ENCODE measurements around the gene CLSTN2. TPM values are rescaled to one million over a fixed set of nuclear protein-coding genes. Genes with fewer than 3 reads are reported as not detected.

The CLSTN2 gene
- total RNA-seq, 1 experiment from 2014 or later, result not detected

- BruUV-seq (replicated peaks), result no TSS peak
- H3K27ac ChIP-seq (ENCODE audit: low read length), result no peak overlapping the region
- intact Hi-C loops (cut with micrococcal nuclease), result no loop called here
Measured at GRCh38 chr3:140238646-140239314, 303.8 kb downstream of the CLSTN2 start.

GRCh38 chr3:140242818-140243276, 307.9 kb downstream of the CLSTN2 start:
- Histone ChIP-seq H4K20me1 (ENCODE audit: low read length) (no peaks in the 10 kb centered on the region), H3F3A (ENCODE audit: low read length, unreplicated experiment) (no peaks in the 10 kb centered on the region), H3K36me3 (ENCODE audit: low read depth, low read length) (no peaks in the 10 kb centered on the region), H3K27me3 (ENCODE audit: low read length) (no peaks in the 10 kb centered on the region), H3K4me2 (ENCODE audit: low read length) (no peak overlapping the region), H3K79me2 (ENCODE audit: low read length) (no peaks in the 10 kb centered on the region), H3K9me2 (replicated peaks; ENCODE audit: low read length) (no peaks in the 10 kb centered on the region), H2AFZ (ENCODE audit: low read length) (no peak overlapping the region), H3K4me3 (ENCODE audit: low read length) (no peak overlapping the region), H3K4me1 (ENCODE audit: insufficient read depth, low read length) (no peaks in the 10 kb centered on the region), H3K9me3 (ENCODE audit: low read length) (no peaks in the 10 kb centered on the region), H3K9ac (ENCODE audit: low read length) (no peak overlapping the region), H3K27ac (ENCODE audit: low read length) (no peak overlapping the region)
- no peak for DNase-seq
- ChIA-PET CTCF (no interaction called here), POLR2A (ENCODE audit: unreplicated experiment) (no interaction called here)
- BruUV-seq (replicated peaks), result no TSS peak
- ATAC-seq, result no peak
- TF ChIP-seq EZH2 (IDR thresholded peaks at IDR 0.05; ENCODE audit: low read length, unreplicated experiment) (no peak), EZH2phosphoT487 (IDR thresholded peaks at IDR 0.05; ENCODE audit: borderline replicate concordance, low read length) (no peak), CTCF (conservative IDR thresholded peaks at IDR 0.05; ENCODE audit: low read depth, low read length) (no peak)
- intact Hi-C loops (cut with micrococcal nuclease), result no loop called here

More at GRCh38 chr3:140238646-140239314, 303.8 kb downstream of the CLSTN2 start:
- H3K36me3 ChIP-seq (ENCODE audit: low read depth, low read length), result no peaks in the 10 kb centered on the region
- H3K9me3 ChIP-seq (ENCODE audit: low read length), result no peaks in the 10 kb centered on the region
- no peak for DNase-seq
- no peak overlapping the region for H3K9ac ChIP-seq (ENCODE audit: low read length)
- H3K9me2 ChIP-seq (replicated peaks; ENCODE audit: low read length), result no peaks in the 10 kb centered on the region
- H2AFZ ChIP-seq (ENCODE audit: low read length), result no peak overlapping the region
- H3K4me1 ChIP-seq (ENCODE audit: insufficient read depth, low read length), result no peaks in the 10 kb centered on the region
- ChIA-PET CTCF (no interaction called here), POLR2A (ENCODE audit: unreplicated experiment) (no interaction called here)
- ATAC-seq, result no peak
- no peaks in the 10 kb centered on the region for H3F3A ChIP-seq (ENCODE audit: low read length, unreplicated experiment)
- no peak overlapping the region for H3K4me3 ChIP-seq (ENCODE audit: low read length)
- no peaks in the 10 kb centered on the region for H3K27me3 ChIP-seq (ENCODE audit: low read length)
- no peaks in the 10 kb centered on the region for H4K20me1 ChIP-seq (ENCODE audit: low read length)
- no peak for TF ChIP-seq EZH2 (IDR thresholded peaks at IDR 0.05; ENCODE audit: low read length, unreplicated experiment)
- no peak for TF ChIP-seq EZH2phosphoT487 (IDR thresholded peaks at IDR 0.05; ENCODE audit: borderline replicate concordance, low read length)
- TF ChIP-seq CTCF (conservative IDR thresholded peaks at IDR 0.05; ENCODE audit: low read depth, low read length), result no peak
- no peak overlapping the region for H3K4me2 ChIP-seq (ENCODE audit: low read length)
- H3K79me2 ChIP-seq (ENCODE audit: low read length), result no peaks in the 10 kb centered on the region

- Histone ChIP-seq H3K4me2 (ENCODE audit: low read length) (no peak overlapping the region), H3K36me3 (ENCODE audit: low read depth, low read length) (no peaks in the 10 kb centered on the region), H3K9ac (ENCODE audit: low read length) (no peak overlapping the region), H3K9me2 (replicated peaks; ENCODE audit: low read length) (no peaks in the 10 kb centered on the region), H3K4me3 (ENCODE audit: low read length) (no peak overlapping the region), H2AFZ (ENCODE audit: low read length) (no peak overlapping the region), H3K9me3 (ENCODE audit: low read length) (no peaks in the 10 kb centered on the region), H3K79me2 (ENCODE audit: low read length) (no peaks in the 10 kb centered on the region), H3F3A (ENCODE audit: low read length, unreplicated experiment) (no peaks in the 10 kb centered on the region), H3K4me1 (ENCODE audit: insufficient read depth, low read length) (no peaks in the 10 kb centered on the region), H3K27ac (ENCODE audit: low read length) (no peak overlapping the region), H3K27me3 (ENCODE audit: low read length) (no peaks in the 10 kb centered on the region), H4K20me1 (ENCODE audit: low read length) (no peaks in the 10 kb centered on the region)
- BruUV-seq (replicated peaks), result no TSS peak
- intact Hi-C loops (cut with micrococcal nuclease), result no loop called here
- TF ChIP-seq EZH2 (IDR thresholded peaks at IDR 0.05; ENCODE audit: low read length, unreplicated experiment) (no peak), EZH2phosphoT487 (IDR thresholded peaks at IDR 0.05; ENCODE audit: borderline replicate concordance, low read length) (no peak), CTCF (conservative IDR thresholded peaks at IDR 0.05; ENCODE audit: low read depth, low read length) (no peak)
- CTCF ChIA-PET, result no interaction called here
- DNase-seq (no peak), ATAC-seq (no peak)
- POLR2A ChIA-PET (ENCODE audit: unreplicated experiment), result no interaction called here
Measured at GRCh38 chr3:140243575-140243974, 308.6 kb downstream of the CLSTN2 start.

All from PC-3 (cell line).